Bronchial epithelial cell (primary cell): ENCODE results near the gene TMEM178B. TPM values are rescaled to one million over a fixed set of nuclear protein-coding genes. Genes with fewer than 3 reads are reported as not detected.

Source experiments
- DNase-seq: peaks from one replicate; pipeline ENCODE4 v3.0.0-alpha.2; 2010; ENCODE audit warnings: low read depth
- FAIRE-seq: peaks from 2 replicates; lab custom pipeline; 2011; peaks lifted over from hg19 to GRCh38; lab: Jason Lieb, UNC
- H3K27me3 ChIP-seq: 2 replicates; pipeline ENCODE4 v1.5.1; 2011; ENCODE audit warnings: low read length; ENCODE audit not compliant: control insufficient read depth, insufficient read depth
- H3K36me3 ChIP-seq: 2 replicates; pipeline ENCODE4 v1.5.1; 2011; ENCODE audit warnings: low read length; ENCODE audit not compliant: control insufficient read depth, insufficient read depth
- H3K4me3 ChIP-seq: 2 replicates; pipeline ENCODE4 v1.5.1; 2011; ENCODE audit warnings: mild to moderate bottlenecking, low read depth, low read length, control low read depth
- CTCF ChIP-seq: IDR thresholded peaks from 2 replicates; pipeline ENCODE4 v1.5.1; 2011; ENCODE audit warnings: mild to moderate bottlenecking, moderate library complexity, low read length, control low read depth, inconsistent platforms; ENCODE audit not compliant: insufficient read depth, severe bottlenecking
- total RNA-seq: library from RNA; depleted of rRNA; stranded (reverse); fragments of >200 nt; gene quantifications from 2 replicates; pipeline ENCODE4 v1.2.1, GENCODE V29; 2014

Gene TMEM178B
- total RNA-seq, 1 donor from 2014 or later: under 0.01 TPM

GRCh38 chr7:141408440-141408839 lies 334.6 kb downstream of the TMEM178B start:
- FAIRE-seq: no peak
- H3K27me3 ChIP-seq: no peaks in the 10 kb centered on the region
- TF ChIP-seq CTCF: no peak
- no peak for DNase-seq
- no peaks in the 10 kb centered on the region for H3K36me3 ChIP-seq
- H3K4me3 ChIP-seq: no peak overlapping the region

- Histone ChIP-seq H3K36me3 (no peaks in the 10 kb centered on the region), H3K4me3 (no peak overlapping the region), H3K27me3 (no peaks in the 10 kb centered on the region)
- DNase-seq: no peak
- no peak for FAIRE-seq
- TF ChIP-seq CTCF: no peak
Measured at GRCh38 chr7:141409219-141409618, 335.4 kb downstream of the TMEM178B start.

DNA sequence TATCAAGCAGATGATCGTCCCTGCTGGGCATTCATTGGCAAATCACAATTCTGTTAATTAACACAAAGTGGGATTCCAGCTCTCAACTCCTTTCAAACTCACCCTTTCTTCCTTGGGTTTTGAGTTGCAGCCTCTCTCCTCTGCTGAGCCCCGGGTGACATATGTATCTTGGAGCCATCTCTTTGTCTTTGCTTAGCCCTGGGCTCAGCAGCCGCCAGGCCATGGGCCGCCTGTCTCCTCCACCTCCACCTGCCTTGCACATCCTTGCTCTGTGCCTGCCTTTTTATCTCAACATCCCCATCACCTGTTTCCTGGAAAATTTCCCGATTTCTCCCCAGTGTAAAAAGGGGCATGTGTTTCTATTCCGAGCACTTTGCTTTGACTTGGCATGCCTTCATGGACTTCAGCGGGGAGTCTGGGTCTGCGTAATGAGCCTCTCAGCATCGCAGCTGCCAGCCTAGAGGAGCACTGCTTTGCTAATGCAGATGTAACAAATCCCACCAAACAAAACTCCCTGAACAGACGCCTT lies 336.0 kb downstream of the TMEM178B start:
- no peaks in the 10 kb centered on the region for H3K27me3 ChIP-seq
- H3K4me3 ChIP-seq: no peak overlapping the region
- TF ChIP-seq CTCF: no peak
- no peak for DNase-seq
- FAIRE-seq: no peak
- H3K36me3 ChIP-seq: no peaks in the 10 kb centered on the region

DNA sequence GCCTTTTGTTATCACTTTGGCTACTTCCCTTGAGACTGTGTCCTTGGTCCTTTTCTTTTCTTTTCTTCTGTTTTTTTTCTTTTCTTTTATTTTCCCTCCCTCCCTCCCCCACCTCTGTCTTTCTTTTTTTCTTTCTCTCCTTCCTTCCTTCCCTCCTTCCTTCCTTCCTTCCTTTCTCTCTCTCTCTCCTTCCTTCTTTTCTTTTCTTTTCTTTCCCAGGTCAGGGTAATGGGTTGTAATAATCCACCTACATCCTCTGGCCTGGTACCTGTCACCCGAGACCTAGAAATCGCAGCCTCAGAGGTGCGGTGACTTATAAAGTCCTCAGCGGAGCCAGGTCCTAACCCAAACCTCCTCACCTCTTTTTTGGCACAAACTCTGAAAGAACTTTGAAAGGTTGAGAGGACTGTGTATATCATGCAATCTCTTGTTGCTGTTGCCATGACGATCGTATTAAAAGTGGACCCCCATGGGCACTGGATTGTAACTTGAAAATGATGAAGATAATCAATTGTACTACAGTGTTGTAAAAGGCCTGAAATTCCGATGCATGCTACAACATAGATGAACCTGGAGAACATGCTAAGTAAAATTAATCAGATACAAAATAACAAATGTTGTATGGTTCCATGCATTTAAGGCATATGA lies 336.6 kb downstream of the TMEM178B start:
- FAIRE-seq (no peak), DNase-seq (no peak)
- TF ChIP-seq CTCF: no peak
- Histone ChIP-seq H3K4me3 (no peak overlapping the region), H3K27me3 (no peaks in the 10 kb centered on the region), H3K36me3 (no peaks in the 10 kb centered on the region)

- H3K27me3 ChIP-seq: no peaks in the 10 kb centered on the region
Measured at GRCh38 chr7:141411133-141411532, 337.3 kb downstream of the TMEM178B start.

More at GRCh38 chr7:141411133-141411532, 337.3 kb downstream of the TMEM178B start:
- no peak for TF ChIP-seq CTCF
- no peak for DNase-seq
- Histone ChIP-seq H3K4me3 (no peak overlapping the region), H3K36me3 (no peaks in the 10 kb centered on the region)
- FAIRE-seq: no peak
